K562 (cell line): Measurements from ENCODE around the gene AUNIP.

Experiments used
- JUN ChIP-seq, 2 experiments: sonication (generic) in 1 of 2; formaldehyde crosslinking in 1 of 2; IDR thresholded peaks; 2 replicates each; pipeline versions ENCODE4 v1.6.1 to v1.8.0; 2012 to 2022; ENCODE audit warnings: borderline replicate concordance in 2 of 2, mild to moderate bottlenecking in 2 of 2, improper control_type of control experiment in 1 of 2, low read depth in 1 of 2, low read length in 1 of 2, missing genetic modification reagents in 1 of 2
- POLR2AphosphoS5 ChIP-seq: IDR thresholded peaks from 2 replicates; pipeline ENCODE4 v1.6.1; 2011; ENCODE audit warnings: mild to moderate bottlenecking, low read depth, low read length, moderate library complexity; ENCODE audit not compliant: control insufficient read depth, insufficient read depth
- RAD21 ChIP-seq, 2 experiments: fragments of 250-450 bp in 1 of 2; fragments of 450-650 bp in 1 of 2; sonication (Bioruptor Pico) in 1 of 2; formaldehyde crosslinking in 1 of 2; IDR thresholded peaks in 1 of 2; conservative IDR thresholded peaks in 1 of 2; 2 replicates each; pipeline versions ENCODE4 v1.4.0 to v1.8.0; 2020 to 2022; ENCODE audit warnings: mild to moderate bottlenecking in 2 of 2, moderate library complexity in 1 of 2
- RREB1 ChIP-seq: fragments of 250-450 bp; sonication (Bioruptor Pico); IDR thresholded peaks from 2 replicates; pipeline ENCODE4 v1.4.0; 2020
- THRA ChIP-seq: fragments of 450-650 bp; IDR thresholded peaks from 2 replicates; pipeline ENCODE4 v1.6.1; 2017; ENCODE audit warnings: mild to moderate bottlenecking, moderate library complexity

GRCh38 chr1:25800703-25801377 lies 58.4 kb downstream of the AUNIP start:
- TF ChIP-seq THRA (no peak), RAD21 (CRISPR knock-in tag; conservative IDR thresholded peaks at IDR 0.05 in 1 of 2, IDR thresholded peaks at IDR 0.05 in 1 of 2) (no peak), POLR2AphosphoS5 (no peak), RREB1 (no peak), JUN (IDR thresholded peaks at IDR 0.05; ENCODE audit: borderline replicate concordance, low read depth, low read length) (no peak), JUN (CRISPR knock-in tag; IDR thresholded peaks at IDR 0.05; ENCODE audit: borderline replicate concordance) (no peak)
